HCT116 (cell line): Measurements from ENCODE around the gene FALEC. TPM values are rescaled to one million over a fixed set of nuclear protein-coding genes. Genes with fewer than 3 reads are reported as not detected.

Experiments
- ATAC-seq: fragments of 200-7000 bp; cut with Tn5 transposase; 2 replicates; pipeline ENCODE4 v1.9.1; 2020; ENCODE audit warnings: mild to moderate bottlenecking, moderate library complexity
- BruUV-seq: library from RNA; stranded (reverse); fragments of 400-500 nt; replicated peaks from 2 replicates; lab custom pipeline; 2021; lab: Mats Ljungman, UMichigan
- CTCF ChIA-PET: fragments of 300-600 bp; sonication (Branson Sonifier 250); formaldehyde crosslinking; loops from one replicate; lab custom pipeline; 2021; ENCODE audit warnings: antibody characterized with exemption; lab: Charles Lee
- POLR2A ChIA-PET: fragments of 300-600, 350-600 bp; sonication (Branson Sonifier 250); formaldehyde crosslinking; loops from one replicate; lab custom pipeline; 2021; ENCODE audit warnings: antibody characterized with exemption; lab: Charles Lee
- RAD21 ChIA-PET, 2 experiments: fragments of 300-600 bp; sonication (Branson Sonifier 250); formaldehyde crosslinking; loops; one replicate each; lab custom pipeline; 2023; ENCODE audit warnings: low total read pairs in 2 of 2; ENCODE audit not compliant: uncharacterized antibody in 2 of 2, unreplicated experiment in 2 of 2, low non-redundant PET in 1 of 2; lab: Charles Lee
- DNase-seq: peaks from one replicate; pipeline ENCODE4 v3.0.0-alpha.2; 2010; ENCODE audit warnings: low read depth, low spot score
- H2AFZ ChIP-seq: fragments of 200-600 bp; shearing (Covaris generic), sonication (generic); 2 replicates; pipeline ENCODE4 v1.6.1; 2017; ENCODE audit warnings: low read depth, mixed run types, mixed read lengths, antibody characterized with exemption, low read length; ENCODE audit not compliant: poor library complexity, severe bottlenecking
- H3K27ac ChIP-seq: 2 replicates; pipeline ENCODE4 v1.5.1; 2012; ENCODE audit warnings: low read depth, low read length
- H3K27me3 ChIP-seq: fragments of 200-600 bp; sonication (generic); 2 replicates; pipeline ENCODE4 v1.6.1; 2016; ENCODE audit warnings: mixed run types, low read length, mixed read lengths; ENCODE audit not compliant: insufficient read depth
- H3K36me3 ChIP-seq, 2 experiments: fragments of 200-500 bp in 1 of 2; fragments of 200-600 bp in 1 of 2; sonication (Bioruptor generic) in 1 of 2; sonication (generic) in 1 of 2; 2 replicates each; pipeline versions ENCODE4 v1.5.1 to v1.6.1; 2014 to 2016; ENCODE audit warnings: low read length in 2 of 2, inconsistent platforms in 1 of 2, mixed read lengths in 1 of 2, mixed run types in 1 of 2; ENCODE audit not compliant: insufficient read depth in 2 of 2, control insufficient read depth in 1 of 2
- H3K4me1 ChIP-seq, 2 experiments: fragments of 200-600 bp in 1 of 2; sonication (generic) in 1 of 2; 2 replicates each; pipeline versions ENCODE4 v1.5.1 to v1.6.1; 2012 to 2017; ENCODE audit warnings: low read length in 2 of 2, inconsistent platforms in 1 of 2, mild to moderate bottlenecking in 1 of 2, mixed read lengths in 1 of 2, mixed run types in 1 of 2, moderate library complexity in 1 of 2; ENCODE audit not compliant: insufficient read depth in 2 of 2, control insufficient read depth in 1 of 2
- H3K4me2 ChIP-seq: fragments of 200-600 bp; sonication (generic); 2 replicates; pipeline ENCODE4 v1.6.1; 2017; ENCODE audit warnings: mixed run types, low read length, mixed read lengths
- H3K4me3 ChIP-seq, 2 experiments: fragments of 200-600 bp in 1 of 2; sonication (generic) in 1 of 2; replicated peaks in 1 of 2; 2 replicates each; pipeline ENCODE4 v1.5.1; 2011 to 2016; ENCODE audit warnings: low read length in 2 of 2, control low read depth in 1 of 2, low read depth in 1 of 2, mild to moderate bottlenecking in 1 of 2, mixed read lengths in 1 of 2, mixed run types in 1 of 2
- H3K79me2 ChIP-seq: fragments of 200-600 bp; sonication (generic); 2 replicates; pipeline ENCODE4 v1.6.1; 2017; ENCODE audit warnings: mild to moderate bottlenecking, mixed run types, low read length, moderate library complexity, mixed read lengths; ENCODE audit not compliant: insufficient read depth
- H3K9ac ChIP-seq: fragments of 200-600 bp; sonication (generic); 2 replicates; pipeline ENCODE4 v1.6.1; 2016; ENCODE audit warnings: low read length, mixed read lengths
- H3K9me2 ChIP-seq: fragments of 200-600 bp; sonication (generic), shearing (Covaris generic); 2 replicates; pipeline ENCODE4 v1.6.1; 2017; ENCODE audit warnings: mixed run types, mild to moderate bottlenecking, moderate library complexity; ENCODE audit not compliant: insufficient read depth
- H3K9me3 ChIP-seq, 2 experiments: fragments of 200-500 bp in 1 of 2; fragments of 200-600 bp in 1 of 2; sonication (Bioruptor generic) in 1 of 2; sonication (generic) in 1 of 2; 2 replicates each; pipeline ENCODE4 v1.6.1; 2014 to 2017; ENCODE audit warnings: low read length in 2 of 2, mixed read lengths in 2 of 2, inconsistent platforms in 1 of 2, low read depth in 1 of 2, mild to moderate bottlenecking in 1 of 2, mixed run types in 1 of 2, moderate library complexity in 1 of 2; ENCODE audit not compliant: control insufficient read depth in 1 of 2, insufficient read depth in 1 of 2
- H4K20me1 ChIP-seq: fragments of 200-600 bp; sonication (generic), shearing (Covaris generic); 2 replicates; pipeline ENCODE4 v1.6.1; 2017; ENCODE audit warnings: mixed run types, mild to moderate bottlenecking, moderate library complexity; ENCODE audit not compliant: insufficient read depth
- ATF3 ChIP-seq: IDR thresholded peaks from 2 replicates; pipeline ENCODE4 v1.6.1; 2012
- CBX3 ChIP-seq: IDR thresholded peaks from 2 replicates; pipeline ENCODE4 v1.6.1; 2012; ENCODE audit warnings: low read depth
- CEBPB ChIP-seq: IDR thresholded peaks from 2 replicates; pipeline ENCODE4 v1.6.1; 2012; ENCODE audit warnings: low read depth
- EGR1 ChIP-seq: IDR thresholded peaks from 2 replicates; pipeline ENCODE4 v1.6.1; 2012; ENCODE audit warnings: low read depth
- ELF1 ChIP-seq: IDR thresholded peaks from 2 replicates; pipeline ENCODE4 v1.6.1; 2012; ENCODE audit warnings: low read depth, borderline replicate concordance
- EZH2phosphoT487 ChIP-seq: fragments of 200-600 bp; IDR thresholded peaks from 2 replicates; pipeline ENCODE4 v1.6.1; 2018; ENCODE audit warnings: antibody characterized with exemption, borderline replicate concordance
- FOSL1 ChIP-seq: IDR thresholded peaks from 2 replicates; pipeline ENCODE4 v1.6.1; 2012; ENCODE audit warnings: low read depth
- JUND ChIP-seq: IDR thresholded peaks from 2 replicates; pipeline ENCODE4 v1.6.1; 2012
- MAX ChIP-seq: IDR thresholded peaks from 2 replicates; pipeline ENCODE4 v1.6.1; 2012
- POLR2A ChIP-seq: IDR thresholded peaks from 2 replicates; pipeline ENCODE4 v1.7.0; 2011; ENCODE audit warnings: borderline replicate concordance; ENCODE audit not compliant: insufficient read depth, insufficient read length; ENCODE audit errors: extremely low read depth
- RAD21 ChIP-seq: IDR thresholded peaks from 2 replicates; pipeline ENCODE4 v1.6.1; 2012; ENCODE audit warnings: low read depth, mild to moderate bottlenecking
- REST ChIP-seq: IDR thresholded peaks from 2 replicates; pipeline ENCODE4 v1.6.1; 2012; ENCODE audit warnings: low read depth
- SIN3A ChIP-seq: IDR thresholded peaks from 2 replicates; pipeline ENCODE4 v1.6.1; 2012; ENCODE audit warnings: low read depth
- SP1 ChIP-seq: IDR thresholded peaks from 2 replicates; pipeline ENCODE4 v1.6.1; 2012; ENCODE audit warnings: low read depth
- SRF ChIP-seq: IDR thresholded peaks from 2 replicates; pipeline ENCODE4 v1.6.1; 2012; ENCODE audit warnings: low read depth
- TCF7L2 ChIP-seq: IDR thresholded peaks from 2 replicates; pipeline ENCODE4 v1.7.0; 2011; ENCODE audit warnings: borderline replicate concordance, inconsistent platforms; ENCODE audit not compliant: insufficient read depth, insufficient read length; ENCODE audit errors: extremely low read depth
- YY1 ChIP-seq: IDR thresholded peaks from 2 replicates; pipeline ENCODE4 v1.6.1; 2011; ENCODE audit warnings: low read length, low read depth, moderate library complexity, mild to moderate bottlenecking; ENCODE audit not compliant: insufficient replicate concordance; ENCODE audit errors: extremely low read depth
- ZBTB33 ChIP-seq: IDR thresholded peaks from 2 replicates; pipeline ENCODE4 v1.6.1; 2011; ENCODE audit warnings: mild to moderate bottlenecking, low read length, moderate library complexity; ENCODE audit not compliant: insufficient replicate concordance; ENCODE audit errors: extremely low read depth
- ZFX ChIP-seq: fragments of 450-650 bp; IDR thresholded peaks from 2 replicates; pipeline ENCODE4 v1.6.1; 2017
- ZNF274 ChIP-seq: fragments of 200-500 bp; sonication (Bioruptor generic); IDR thresholded peaks from 2 replicates; pipeline ENCODE4 v1.6.1; 2014; ENCODE audit warnings: mild to moderate bottlenecking, low read depth, low read length, inconsistent platforms
- intact Hi-C: fragments of 100-400 bp; cut with micrococcal nuclease; formaldehyde crosslinking; loops from 2 replicates; pipeline ENCODE4 v1.10.0; 2022
- total RNA-seq: library from RNA; stranded (reverse); gene quantifications from one replicate; pipeline ENCODE4 v1.2.1, GENCODE V29; 2021; ENCODE audit not compliant: unreplicated experiment

Gene FALEC
- total RNA-seq, 1 experiment from 2014 or later = 0.59 TPM

DNA sequence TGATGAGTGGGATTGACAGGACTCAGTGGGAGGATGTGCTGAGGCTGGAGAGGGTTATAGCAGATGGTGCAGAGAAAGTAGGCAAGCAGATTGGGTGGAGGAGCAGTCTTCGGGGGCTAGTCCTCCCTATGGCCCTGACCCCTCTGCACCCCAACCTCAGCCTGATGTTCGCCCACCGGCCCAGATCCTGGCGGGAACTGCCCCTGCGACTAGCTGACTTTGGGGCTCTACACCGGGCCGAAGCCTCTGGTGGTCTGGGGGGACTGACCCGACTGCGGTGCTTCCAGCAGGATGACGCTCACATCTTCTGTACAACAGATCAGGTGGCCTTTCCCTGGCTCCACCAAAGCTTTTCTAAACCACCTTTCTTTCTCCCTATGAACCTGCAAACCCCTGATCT is 17.2 kb upstream of the FALEC start:
- ATAC-seq (no peak), DNase-seq (no peak)
- no peaks in the 10 kb centered on the region for H3K4me1 ChIP-seq
- no peaks in the 10 kb centered on the region for H3K79me2 ChIP-seq
- H2AFZ ChIP-seq = no peak overlapping the region
- no peak for TF ChIP-seq CBX3
- no peak for TF ChIP-seq SRF
- TF ChIP-seq ZFX = no peak
- no peak for TF ChIP-seq YY1
- no peak for TF ChIP-seq MAX
- TF ChIP-seq EGR1 = no peak
- no peak for TF ChIP-seq TCF7L2
- TF ChIP-seq SP1 = no peak
- TF ChIP-seq EZH2phosphoT487 = no peak
- TF ChIP-seq CEBPB = no peak
- no peak for TF ChIP-seq REST
- no peak for TF ChIP-seq ZBTB33
- TF ChIP-seq JUND = no peak
- TF ChIP-seq ELF1 = no peak
- no peak for TF ChIP-seq ATF3
- TF ChIP-seq POLR2A = no peak
- no peak for TF ChIP-seq ZNF274
- no peak for TF ChIP-seq RAD21
- TF ChIP-seq FOSL1 = no peak
- TF ChIP-seq SIN3A = no peak
- H3K4me2 ChIP-seq = no peak overlapping the region
- no peak overlapping the region for H3K4me3 ChIP-seq
- H3K9ac ChIP-seq = no peak overlapping the region
- ChIA-PET POLR2A (no interaction called here), CTCF (no interaction called here), RAD21 (no interaction called here)
- H4K20me1 ChIP-seq = no peaks in the 10 kb centered on the region
- H3K27ac ChIP-seq = no peak overlapping the region
- H3K9me3 ChIP-seq = no peaks in the 10 kb centered on the region
- BruUV-seq = TSS peak; percentile 17
- intact Hi-C loops = no loop called here
- H3K27me3 ChIP-seq = no peaks in the 10 kb centered on the region
- peaks cover 7 to 12% of the 10 kb centered on the region in 2 experiments; a peak in 3 of 4 replicates for H3K36me3 ChIP-seq
- no peaks in the 10 kb centered on the region for H3K9me2 ChIP-seq
